Effector memory CD8-positive, alpha-beta T cell (primary cell): ENCODE results near the gene OTOF.

Experiments used
- ATAC-seq: fragments of 150-1000 bp; cut with Tn5 transposase; replicated peaks from 2 replicates; pipeline ENCODE4 v1.10.0; 2021; ENCODE audit warnings: mild to moderate bottlenecking, moderate library complexity
- DNase-seq, 3 experiments: peaks; one replicate each; pipeline ENCODE4 v3.0.0; 2021
- H3K27ac Mint-ChIP-seq, 2 donors: one replicate each; pipeline ENCODE4 v1.8.0; 2022; ENCODE audit warnings: mild to moderate bottlenecking in 2 of 2, mixed read lengths in 2 of 2, moderate library complexity in 2 of 2
- H3K27me3 Mint-ChIP-seq, 2 donors: one replicate each; pipeline ENCODE4 v1.8.0; 2022; ENCODE audit warnings: mixed read lengths in 2 of 2
- H3K36me3 Mint-ChIP-seq: one replicate; pipeline ENCODE4 v1.8.0; 2022; ENCODE audit warnings: mild to moderate bottlenecking, moderate library complexity, mixed read lengths; ENCODE audit not compliant: insufficient read depth
- H3K4me1 Mint-ChIP-seq, 2 donors: one replicate each; pipeline ENCODE4 v1.8.0; 2022; ENCODE audit warnings: low read depth in 2 of 2, mixed read lengths in 2 of 2
- H3K4me3 Mint-ChIP-seq, 2 donors: one replicate each; pipeline ENCODE4 v1.8.0; 2022; ENCODE audit warnings: mild to moderate bottlenecking in 2 of 2, mixed read lengths in 2 of 2, moderate library complexity in 2 of 2
- H3K9me3 Mint-ChIP-seq, 2 donors: one replicate each; pipeline ENCODE4 v1.8.0; 2022; ENCODE audit warnings: mixed read lengths in 2 of 2
- total RNA-seq, 9 experiments: gene quantifications; one replicate each; lab custom pipeline; 2026; lab: John Stamatoyannopoulos, UW

OTOF gene
- 0.37 to 11.4 (median 1.9) reads per million in 9 experiments for total RNA-seq

DNA sequence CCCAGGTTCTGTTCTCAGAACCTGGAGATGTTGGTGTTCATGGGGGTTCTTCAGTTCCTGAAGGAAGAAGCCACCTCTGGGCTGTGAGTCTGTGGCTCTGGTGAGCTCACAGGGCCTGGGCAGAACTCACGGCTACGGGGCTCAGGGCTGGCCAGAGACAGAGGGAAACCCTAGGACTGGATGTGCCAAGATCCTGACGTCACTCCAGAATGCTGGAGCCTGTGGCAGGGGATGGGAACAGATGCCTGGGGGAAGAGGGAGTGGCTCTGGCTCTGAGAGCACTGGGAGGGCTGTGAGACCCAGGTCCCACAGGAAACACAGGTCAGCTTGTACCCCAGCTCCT lies at the start of gene OTOF:
Gene OTOF, minus strand, starts transcription at position 214 of the 343 bp plus-strand sequence.
- no peak for DNase-seq

GRCh38 chr2:26526589-26526988 lies 48.7 kb upstream of the OTOF start:
- Mint-ChIP-seq H3K4me1 (no peaks in the 10 kb centered on the region), H3K27ac (no peak overlapping the region), H3K27me3 (peaks cover 22 to 49% of the 10 kb centered on the region in 2 donors), H3K4me3 (no peak overlapping the region), H3K9me3 (no peaks in the 10 kb centered on the region), H3K36me3 (peaks cover 1% of the 10 kb centered on the region)
- DNase-seq = no peak
- no peak for ATAC-seq

More for the DNA sequence above, at the start of gene OTOF:
- H3K4me1 Mint-ChIP-seq = peaks cover 4 to 5% of the 10 kb centered on the region in 2 donors
- H3K27me3 Mint-ChIP-seq = no peaks in the 10 kb centered on the region
- H3K27ac Mint-ChIP-seq = peak within 1 kb of the TSS; percentile 22 to 65
- no peaks in the 10 kb centered on the region for H3K9me3 Mint-ChIP-seq
- peak within 1 kb of the TSS; percentile 32 to 70 for H3K4me3 Mint-ChIP-seq
- ATAC-seq = no peak
- peaks cover 4% of the 10 kb centered on the region for H3K36me3 Mint-ChIP-seq

DNA sequence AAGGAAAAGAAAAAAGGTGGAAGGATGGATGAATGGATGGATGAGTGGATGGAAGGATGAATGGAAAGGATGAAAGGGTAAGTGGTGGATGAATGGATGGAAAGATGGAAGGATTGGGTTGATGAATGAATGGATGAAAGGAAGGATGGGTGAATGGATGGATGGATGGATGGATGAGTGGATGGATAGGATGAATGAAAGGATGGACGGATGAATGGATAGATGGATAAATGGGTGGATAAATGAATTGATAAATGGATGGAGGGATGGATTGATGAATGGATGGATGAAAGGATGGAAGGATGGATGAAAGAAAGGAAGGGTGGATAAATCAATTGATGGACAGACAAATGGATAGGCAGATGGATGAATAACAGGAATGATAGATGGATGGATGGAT lies 48.2 kb upstream of the OTOF start:
- Mint-ChIP-seq H3K9me3 (no peaks in the 10 kb centered on the region), H3K4me3 (no peak overlapping the region), H3K4me1 (no peaks in the 10 kb centered on the region), H3K36me3 (no peaks in the 10 kb centered on the region), H3K27me3 (peaks cover 22 to 51% of the 10 kb centered on the region in 2 donors), H3K27ac (no peak overlapping the region)
- no peak for DNase-seq
- no peak for ATAC-seq

DNA sequence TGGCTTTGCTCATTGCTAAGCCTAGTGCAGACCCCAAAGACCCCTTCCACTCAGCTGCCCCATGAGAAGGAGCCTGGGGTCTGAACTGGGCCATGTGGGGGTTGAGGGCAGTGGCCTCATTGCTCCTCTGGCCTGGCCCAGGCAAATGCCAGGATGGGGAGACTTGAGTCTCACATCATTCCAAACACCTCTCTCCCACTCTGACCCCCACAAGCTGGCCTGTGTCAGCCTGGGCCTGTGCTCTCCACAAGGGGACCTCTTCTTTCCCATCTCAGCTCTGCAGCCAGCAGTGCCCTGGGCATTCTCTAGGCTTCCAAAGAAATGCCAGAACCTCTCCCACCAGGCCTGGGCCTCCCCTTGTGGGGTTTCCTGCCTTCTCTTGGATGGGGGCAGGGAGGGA lies 45.8 kb upstream of the OTOF start:
- Mint-ChIP-seq H3K27me3 (peaks cover 22 to 55% of the 10 kb centered on the region in 2 donors), H3K27ac (no peak overlapping the region), H3K4me1 (no peaks in the 10 kb centered on the region), H3K9me3 (no peaks in the 10 kb centered on the region), H3K36me3 (no peaks in the 10 kb centered on the region), H3K4me3 (no peak overlapping the region)
- ATAC-seq (no peak), DNase-seq (no peak)

GRCh38 chr2:26522751-26523171 lies 44.8 kb upstream of the OTOF start:
- DNase-seq = no peak
- Mint-ChIP-seq H3K9me3 (no peaks in the 10 kb centered on the region), H3K27ac (no peak overlapping the region), H3K4me1 (no peaks in the 10 kb centered on the region), H3K27me3 (peaks cover 22 to 60% of the 10 kb centered on the region in 2 donors), H3K36me3 (no peaks in the 10 kb centered on the region), H3K4me3 (no peak overlapping the region)
- no peak for ATAC-seq

GRCh38 chr2:26522325-26522724 lies 44.4 kb upstream of the OTOF start:
- H3K27me3 Mint-ChIP-seq = peaks cover 22 to 64% of the 10 kb centered on the region in 2 donors
- ATAC-seq (no peak), DNase-seq (no peak)
- no peaks in the 10 kb centered on the region for H3K4me1 Mint-ChIP-seq
- no peak overlapping the region for H3K4me3 Mint-ChIP-seq
- H3K27ac Mint-ChIP-seq = no peak overlapping the region
- no peaks in the 10 kb centered on the region for H3K36me3 Mint-ChIP-seq
- H3K9me3 Mint-ChIP-seq = no peaks in the 10 kb centered on the region

- H3K27me3 Mint-ChIP-seq = peaks cover 22 to 64% of the 10 kb centered on the region in 2 donors
- H3K4me1 Mint-ChIP-seq = no peaks in the 10 kb centered on the region
- DNase-seq = no peak
- no peak for ATAC-seq
- H3K36me3 Mint-ChIP-seq = no peaks in the 10 kb centered on the region
- H3K4me3 Mint-ChIP-seq = no peak overlapping the region
- H3K27ac Mint-ChIP-seq = no peak overlapping the region
- no peaks in the 10 kb centered on the region for H3K9me3 Mint-ChIP-seq
Observed at GRCh38 chr2:26521913-26522180, 43.9 kb upstream of the OTOF start.

DNA sequence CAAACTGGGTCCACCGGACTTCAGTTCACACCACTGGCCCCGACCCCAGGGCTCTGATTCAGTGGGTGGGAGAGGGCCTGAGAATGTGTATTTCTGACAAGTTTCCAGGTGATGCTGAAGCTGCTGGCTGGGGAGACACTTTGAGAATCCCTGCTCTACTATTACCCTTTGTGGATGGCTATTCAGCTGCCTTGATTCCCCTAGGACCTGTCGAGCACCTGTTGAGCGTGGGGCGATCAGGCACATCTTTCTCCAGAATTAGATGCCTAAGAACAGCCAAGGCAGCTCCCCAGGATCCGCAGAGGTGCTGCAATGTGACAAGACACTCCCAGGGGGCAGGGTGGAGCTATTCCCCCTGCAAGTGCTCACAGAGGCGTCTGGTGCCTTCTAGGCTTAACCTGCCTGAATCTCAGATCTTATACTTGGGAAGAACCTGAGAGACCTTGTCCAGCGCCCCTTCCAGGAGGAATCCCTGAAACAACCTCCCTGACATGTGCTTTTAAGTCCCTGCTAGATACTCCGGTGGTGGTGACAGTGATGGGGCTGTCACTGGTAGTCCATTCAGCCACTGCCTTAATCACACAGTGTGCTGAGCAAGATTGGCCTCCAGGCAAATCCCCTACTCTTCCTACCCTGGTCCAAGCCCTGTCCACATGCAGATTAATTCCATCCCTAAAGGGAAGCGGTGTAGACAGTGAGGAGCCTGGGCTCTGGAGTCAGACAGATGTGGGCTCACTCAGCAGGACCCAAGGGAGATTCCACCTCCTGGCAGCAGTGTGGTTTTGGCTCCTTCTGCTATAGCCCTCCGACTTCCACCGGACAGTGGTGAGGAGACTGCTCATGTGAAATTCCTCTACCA lies 43.4 kb upstream of the OTOF start:
- H3K36me3 Mint-ChIP-seq = no peaks in the 10 kb centered on the region
- H3K4me1 Mint-ChIP-seq = no peaks in the 10 kb centered on the region
- H3K9me3 Mint-ChIP-seq = no peaks in the 10 kb centered on the region
- DNase-seq (no peak), ATAC-seq (no peak)
- H3K27me3 Mint-ChIP-seq = peaks cover 22 to 64% of the 10 kb centered on the region in 2 donors
- H3K4me3 Mint-ChIP-seq = no peak overlapping the region
- H3K27ac Mint-ChIP-seq = no peak overlapping the region

- Mint-ChIP-seq H3K4me3 (no peak overlapping the region), H3K36me3 (no peaks in the 10 kb centered on the region), H3K27me3 (peaks cover 22 to 66% of the 10 kb centered on the region in 2 donors), H3K27ac (no peak overlapping the region), H3K4me1 (no peaks in the 10 kb centered on the region), H3K9me3 (no peaks in the 10 kb centered on the region)
- DNase-seq = no peak
- no peak for ATAC-seq
Observed at GRCh38 chr2:26520148-26520449, 42.2 kb upstream of the OTOF start.

DNA sequence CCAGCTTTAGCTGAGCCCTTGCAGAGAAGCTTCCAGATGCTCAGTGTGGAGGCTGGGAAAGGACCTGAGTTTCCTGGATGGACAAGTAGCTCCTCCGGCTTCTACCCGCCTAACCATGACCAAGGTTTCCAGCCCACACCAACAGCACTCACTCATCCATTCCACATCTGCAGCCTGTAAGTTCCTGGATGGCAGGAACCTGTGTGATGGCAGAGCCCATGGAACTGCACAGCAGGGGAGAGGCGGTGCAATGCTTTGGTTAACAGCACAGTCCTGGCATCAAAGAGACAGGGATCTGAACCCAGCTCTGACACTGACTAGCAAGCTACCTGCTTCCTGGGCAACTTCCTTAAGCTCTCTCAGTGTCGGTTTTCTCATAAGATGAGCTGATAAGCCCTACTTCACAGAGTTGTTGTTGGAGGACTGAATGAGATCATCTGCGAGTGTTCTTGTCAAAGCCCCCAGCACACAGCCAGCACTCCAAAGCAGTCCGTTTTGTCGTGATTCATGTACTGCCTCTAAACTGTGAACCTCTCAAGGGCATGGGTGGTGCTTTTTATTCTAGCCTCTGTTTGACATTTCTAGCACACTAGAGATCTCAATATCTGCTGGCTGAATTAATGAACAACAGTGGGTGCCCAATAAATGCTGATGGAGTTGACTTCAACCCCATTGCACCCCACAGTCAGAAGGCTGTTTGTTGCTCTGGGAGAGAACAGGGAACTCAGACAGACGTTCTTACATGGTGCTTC lies 41.6 kb upstream of the OTOF start:
- H3K36me3 Mint-ChIP-seq = no peaks in the 10 kb centered on the region
- DNase-seq (no peak), ATAC-seq (no peak)
- H3K4me3 Mint-ChIP-seq = no peak overlapping the region
- no peak overlapping the region for H3K27ac Mint-ChIP-seq
- peaks cover 22 to 71% of the 10 kb centered on the region in 2 donors for H3K27me3 Mint-ChIP-seq
- H3K9me3 Mint-ChIP-seq = no peaks in the 10 kb centered on the region
- no peaks in the 10 kb centered on the region for H3K4me1 Mint-ChIP-seq

DNA sequence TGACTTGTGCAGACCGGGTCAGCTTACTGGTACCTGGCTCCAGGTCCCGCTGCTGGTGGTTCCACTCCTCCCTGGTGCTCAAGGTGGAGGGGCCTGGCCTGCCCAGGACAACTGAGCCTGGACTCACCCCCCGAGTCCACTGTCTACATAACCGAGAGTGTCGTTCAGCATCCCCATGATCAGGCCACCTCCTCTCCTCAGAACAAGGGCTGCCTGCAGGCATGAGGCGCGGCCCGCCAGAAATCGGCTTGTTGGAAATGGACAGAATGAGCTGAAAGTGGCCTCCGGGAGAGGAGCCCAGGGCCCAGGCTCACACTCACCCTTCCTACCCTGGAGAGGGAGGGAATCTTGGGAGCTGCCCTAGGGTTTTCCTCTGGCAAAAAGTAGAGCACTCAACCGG lies 38.9 kb upstream of the OTOF start:
- H3K27me3 Mint-ChIP-seq = peaks cover 19 to 66% of the 10 kb centered on the region in 2 donors
- no peaks in the 10 kb centered on the region for H3K9me3 Mint-ChIP-seq
- no peak overlapping the region for H3K4me3 Mint-ChIP-seq
- no peaks in the 10 kb centered on the region for H3K36me3 Mint-ChIP-seq
- DNase-seq = no peak
- no peak for ATAC-seq
- no peak overlapping the region for H3K27ac Mint-ChIP-seq
- H3K4me1 Mint-ChIP-seq = no peaks in the 10 kb centered on the region

DNA sequence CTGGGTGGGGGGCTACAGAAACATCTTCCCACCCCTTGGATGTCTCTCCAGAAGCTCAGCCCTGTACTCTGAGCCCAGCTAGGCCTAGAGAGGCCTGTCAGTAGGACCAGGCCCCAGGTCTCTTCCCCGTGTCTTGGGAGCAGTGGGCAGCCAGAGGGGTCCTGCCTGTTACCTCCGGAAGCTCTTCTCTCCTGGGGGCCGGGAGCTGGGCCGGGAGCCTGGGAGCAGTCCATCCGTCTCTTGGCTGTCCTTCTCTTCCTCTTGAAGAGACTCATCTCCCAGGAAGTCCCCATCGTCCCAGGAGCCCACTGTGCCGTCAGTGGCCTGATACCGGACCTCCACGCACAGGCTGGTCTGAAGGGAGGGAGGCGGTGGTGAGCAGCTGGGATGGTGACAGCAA lies 38.3 kb upstream of the OTOF start:
- DNase-seq (no peak), ATAC-seq (no peak)
- H3K36me3 Mint-ChIP-seq = no peaks in the 10 kb centered on the region
- H3K9me3 Mint-ChIP-seq = no peaks in the 10 kb centered on the region
- H3K27ac Mint-ChIP-seq = no peak overlapping the region
- peaks cover 19 to 65% of the 10 kb centered on the region in 2 donors for H3K27me3 Mint-ChIP-seq
- no peaks in the 10 kb centered on the region for H3K4me1 Mint-ChIP-seq
- H3K4me3 Mint-ChIP-seq = no peak overlapping the region

GRCh38 chr2:26515771-26516170 lies 37.8 kb upstream of the OTOF start:
- no peaks in the 10 kb centered on the region for H3K9me3 Mint-ChIP-seq
- no peak for ATAC-seq
- no peaks in the 10 kb centered on the region for H3K36me3 Mint-ChIP-seq
- H3K4me1 Mint-ChIP-seq = no peaks in the 10 kb centered on the region
- H3K27ac Mint-ChIP-seq = no peak overlapping the region
- DNase-seq = no peak
- no peak overlapping the region for H3K4me3 Mint-ChIP-seq
- peaks cover 19 to 65% of the 10 kb centered on the region in 2 donors for H3K27me3 Mint-ChIP-seq

DNA sequence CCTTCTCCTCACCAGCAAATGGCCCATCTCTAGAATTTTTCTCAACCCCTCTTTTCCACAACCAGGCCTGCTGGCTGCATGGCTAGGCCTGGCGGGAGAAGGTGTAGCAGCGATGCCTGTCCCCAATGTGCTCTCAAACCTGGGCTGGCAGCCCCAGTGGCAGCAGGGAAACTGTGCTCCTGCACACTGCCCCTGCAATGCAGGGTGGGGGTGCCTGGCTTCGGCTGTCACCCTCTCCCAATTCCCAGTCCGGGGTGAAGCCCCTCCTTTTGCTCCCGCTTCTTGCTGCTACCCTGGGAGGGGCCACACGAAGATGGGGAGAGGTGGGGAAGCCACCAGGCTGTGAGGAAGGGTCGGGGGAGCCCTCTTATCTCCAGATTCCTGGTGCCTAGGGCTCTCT lies 36.1 kb upstream of the OTOF start:
- Mint-ChIP-seq H3K36me3 (no peaks in the 10 kb centered on the region), H3K27ac (no peak overlapping the region), H3K4me3 (no peak overlapping the region), H3K27me3 (peaks cover 20 to 64% of the 10 kb centered on the region in 2 donors), H3K9me3 (no peaks in the 10 kb centered on the region), H3K4me1 (no peaks in the 10 kb centered on the region)
- DNase-seq = no peak
- no peak for ATAC-seq
